SK-N-SH treated with all-trans-retinoic acid at 6 μM for 48 hours (cell line): ENCODE data around the gene IGF2BP1.

Experiments used
- ATAC-seq: fragments of 200-7000 bp; cut with Tn5 transposase; 3 replicates; pipeline ENCODE4 v1.9.1; 2020; ENCODE audit warnings: mild to moderate bottlenecking, moderate library complexity
- ARNTL ChIP-seq: fragments of 450-650 bp; formaldehyde crosslinking; IDR thresholded peaks from 2 replicates; pipeline ENCODE4 v1.5.0; 2020; ENCODE audit warnings: low read depth, mild to moderate bottlenecking, moderate library complexity, borderline replicate concordance
- BACH2 ChIP-seq: fragments of 250-450 bp; sonication (Bioruptor Pico); IDR thresholded peaks from 2 replicates; pipeline ENCODE4 v1.9.0; 2021; ENCODE audit warnings: mild to moderate bottlenecking, borderline replicate concordance
- CSDC2 ChIP-seq: fragments of 250-450 bp; sonication (Bioruptor Pico); IDR thresholded peaks from 2 replicates; pipeline ENCODE4 v1.5.0; 2020; ENCODE audit warnings: mild to moderate bottlenecking, moderate library complexity
- ESRRG ChIP-seq: fragments of 250-450 bp; sonication (Bioruptor Pico); IDR thresholded peaks from 2 replicates; pipeline ENCODE4 v1.6.1; 2021; ENCODE audit warnings: mild to moderate bottlenecking
- GLIS3 ChIP-seq: fragments of 250-450 bp; sonication (Bioruptor Pico); IDR thresholded peaks from 2 replicates; pipeline ENCODE4 v1.5.0; 2020; ENCODE audit warnings: mild to moderate bottlenecking, moderate library complexity
- ISL1 ChIP-seq: fragments of 250-450 bp; sonication (Bioruptor Pico); IDR thresholded peaks from 2 replicates; pipeline ENCODE4 v2.1.2; 2022; ENCODE audit warnings: mild to moderate bottlenecking, moderate library complexity
- OSR1 ChIP-seq: fragments of 250-450 bp; sonication (Bioruptor Pico); IDR thresholded peaks from 2 replicates; pipeline ENCODE4 v1.8.0; 2022; ENCODE audit warnings: moderate library complexity, mild to moderate bottlenecking, inconsistent platforms
- PPARA ChIP-seq: fragments of 250-450 bp; sonication (Bioruptor Pico); IDR thresholded peaks from 2 replicates; pipeline ENCODE4 v1.5.0; 2020; ENCODE audit warnings: mild to moderate bottlenecking, borderline replicate concordance
- RARB ChIP-seq: fragments of 250-450 bp; sonication (Bioruptor Pico); IDR thresholded peaks from 2 replicates; pipeline ENCODE4 v1.8.0; 2021; ENCODE audit warnings: mild to moderate bottlenecking, moderate library complexity
- TCF4 ChIP-seq: fragments of 250-450 bp; sonication (Bioruptor Pico); IDR thresholded peaks from 2 replicates; pipeline ENCODE4 v1.8.0; 2021; ENCODE audit warnings: mild to moderate bottlenecking, moderate library complexity, borderline replicate concordance
- TOX ChIP-seq: fragments of 250-450 bp; sonication (Bioruptor Pico); IDR thresholded peaks from 2 replicates; pipeline ENCODE4 v1.8.0; 2021; ENCODE audit warnings: mild to moderate bottlenecking, moderate library complexity, borderline replicate concordance
- ZC3H10 ChIP-seq: fragments of 250-450 bp; sonication (Bioruptor Pico); IDR thresholded peaks from 2 replicates; pipeline ENCODE4 v1.5.1; 2021; ENCODE audit warnings: mild to moderate bottlenecking, moderate library complexity
- ZFP3 ChIP-seq: fragments of 250-450 bp; sonication (Bioruptor Pico); IDR thresholded peaks from 2 replicates; pipeline ENCODE4 v1.5.0; 2020; ENCODE audit warnings: mild to moderate bottlenecking, moderate library complexity
- ZFP30 ChIP-seq: fragments of 450-650 bp; formaldehyde crosslinking; IDR thresholded peaks from 2 replicates; pipeline ENCODE4 v1.5.0; 2022; ENCODE audit warnings: mild to moderate bottlenecking, moderate library complexity
- ZNF565 ChIP-seq: fragments of 450-650 bp; formaldehyde crosslinking; conservative IDR thresholded peaks from 2 replicates; pipeline ENCODE4 v1.5.0; 2020; ENCODE audit warnings: low read depth, mild to moderate bottlenecking, moderate library complexity
- ZNF70 ChIP-seq: fragments of 450-650 bp; formaldehyde crosslinking; IDR thresholded peaks from 2 replicates; pipeline ENCODE4 v1.5.0; 2020; ENCODE audit warnings: mild to moderate bottlenecking, moderate library complexity
- ZNF8 ChIP-seq: fragments of 450-650 bp; formaldehyde crosslinking; IDR thresholded peaks from 2 replicates; pipeline ENCODE4 v1.5.0; 2020; ENCODE audit warnings: mild to moderate bottlenecking, moderate library complexity
- TF ChIP-seq, protein P1 (sequence below): fragments of 250-450 bp; sonication (Bioruptor Pico); IDR thresholded peaks from 2 replicates; pipeline ENCODE4 v1.8.0; 2020; ENCODE audit warnings: mild to moderate bottlenecking, moderate library complexity, borderline replicate concordance
- TF ChIP-seq, protein P2 (sequence below): fragments of 250-450 bp; sonication (Bioruptor Pico); IDR thresholded peaks from 2 replicates; pipeline ENCODE4 v1.8.0; 2021; ENCODE audit warnings: low read depth, mild to moderate bottlenecking, moderate library complexity, borderline replicate concordance
- TF ChIP-seq, protein P3 (sequence below): fragments of 250-450 bp; sonication (Bioruptor Pico); IDR thresholded peaks from 2 replicates; pipeline ENCODE4 v1.5.0; 2020; ENCODE audit warnings: mild to moderate bottlenecking, moderate library complexity
- TF ChIP-seq, protein P4 (sequence below): fragments of 250-450 bp; sonication (Bioruptor Pico); IDR thresholded peaks from 2 replicates; pipeline ENCODE4 v1.5.1; 2021; ENCODE audit warnings: mild to moderate bottlenecking, moderate library complexity
- TF ChIP-seq, protein P5 (sequence below): fragments of 250-450 bp; sonication (Bioruptor Pico); IDR thresholded peaks from 2 replicates; pipeline ENCODE4 v1.5.1; 2020; ENCODE audit warnings: low read depth, mild to moderate bottlenecking, moderate library complexity

The IGF2BP1 gene

DNA sequence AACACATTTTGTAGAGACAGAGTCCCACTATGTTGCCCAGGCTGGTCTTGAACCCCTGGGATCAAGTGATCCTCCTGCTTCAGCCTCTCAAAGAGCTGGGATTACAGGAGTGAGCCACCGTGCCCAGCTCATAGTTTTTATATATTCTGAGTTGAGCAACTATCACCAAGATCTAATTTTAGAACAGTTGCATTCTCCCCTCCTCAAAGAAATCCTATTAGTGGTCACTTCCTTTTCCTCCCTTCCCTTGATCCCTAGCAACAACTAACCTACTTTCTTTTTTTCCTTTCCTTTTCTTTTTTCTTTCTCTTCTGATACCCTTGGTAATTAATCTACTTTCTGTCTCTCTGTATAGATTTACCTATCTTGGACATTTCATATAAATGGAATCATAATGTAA lies 73.9 kb downstream of the IGF2BP1 start:
- TF ChIP-seq, protein P1, sequence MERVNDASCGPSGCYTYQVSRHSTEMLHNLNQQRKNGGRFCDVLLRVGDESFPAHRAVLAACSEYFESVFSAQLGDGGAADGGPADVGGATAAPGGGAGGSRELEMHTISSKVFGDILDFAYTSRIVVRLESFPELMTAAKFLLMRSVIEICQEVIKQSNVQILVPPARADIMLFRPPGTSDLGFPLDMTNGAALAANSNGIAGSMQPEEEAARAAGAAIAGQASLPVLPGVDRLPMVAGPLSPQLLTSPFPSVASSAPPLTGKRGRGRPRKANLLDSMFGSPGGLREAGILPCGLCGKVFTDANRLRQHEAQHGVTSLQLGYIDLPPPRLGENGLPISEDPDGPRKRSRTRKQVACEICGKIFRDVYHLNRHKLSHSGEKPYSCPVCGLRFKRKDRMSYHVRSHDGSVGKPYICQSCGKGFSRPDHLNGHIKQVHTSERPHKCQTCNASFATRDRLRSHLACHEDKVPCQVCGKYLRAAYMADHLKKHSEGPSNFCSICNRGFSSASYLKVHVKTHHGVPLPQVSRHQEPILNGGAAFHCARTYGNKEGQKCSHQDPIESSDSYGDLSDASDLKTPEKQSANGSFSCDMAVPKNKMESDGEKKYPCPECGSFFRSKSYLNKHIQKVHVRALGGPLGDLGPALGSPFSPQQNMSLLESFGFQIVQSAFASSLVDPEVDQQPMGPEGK, result no peak
- TF ChIP-seq ZNF8 (CRISPR knock-in tag) (no peak), TCF4 (CRISPR knock-in tag) (no peak), GLIS3 (CRISPR knock-in tag) (no peak), ISL1 (CRISPR knock-in tag) (no peak), RARB (CRISPR knock-in tag) (no peak), PPARA (no peak), OSR1 (CRISPR knock-in tag) (no peak), ARNTL (CRISPR knock-in tag) (no peak), ZNF70 (no peak), ZFP3 (no peak), BACH2 (CRISPR knock-in tag) (no peak), ESRRG (CRISPR knock-in tag) (no peak), CSDC2 (CRISPR knock-in tag) (no peak), ZNF565 (CRISPR knock-in tag) (no peak), ZC3H10 (CRISPR knock-in tag) (no peak)
- TF ChIP-seq, protein P2, sequence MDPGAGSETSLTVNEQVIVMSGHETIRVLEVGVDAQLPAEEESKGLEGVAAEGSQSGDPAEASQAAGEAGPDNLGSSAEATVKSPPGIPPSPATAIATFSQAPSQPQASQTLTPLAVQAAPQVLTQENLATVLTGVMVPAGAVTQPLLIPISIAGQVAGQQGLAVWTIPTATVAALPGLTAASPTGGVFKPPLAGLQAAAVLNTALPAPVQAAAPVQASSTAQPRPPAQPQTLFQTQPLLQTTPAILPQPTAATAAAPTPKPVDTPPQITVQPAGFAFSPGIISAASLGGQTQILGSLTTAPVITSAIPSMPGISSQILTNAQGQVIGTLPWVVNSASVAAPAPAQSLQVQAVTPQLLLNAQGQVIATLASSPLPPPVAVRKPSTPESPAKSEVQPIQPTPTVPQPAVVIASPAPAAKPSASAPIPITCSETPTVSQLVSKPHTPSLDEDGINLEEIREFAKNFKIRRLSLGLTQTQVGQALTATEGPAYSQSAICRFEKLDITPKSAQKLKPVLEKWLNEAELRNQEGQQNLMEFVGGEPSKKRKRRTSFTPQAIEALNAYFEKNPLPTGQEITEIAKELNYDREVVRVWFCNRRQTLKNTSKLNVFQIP, result no peak
- TF ChIP-seq, protein P3, sequence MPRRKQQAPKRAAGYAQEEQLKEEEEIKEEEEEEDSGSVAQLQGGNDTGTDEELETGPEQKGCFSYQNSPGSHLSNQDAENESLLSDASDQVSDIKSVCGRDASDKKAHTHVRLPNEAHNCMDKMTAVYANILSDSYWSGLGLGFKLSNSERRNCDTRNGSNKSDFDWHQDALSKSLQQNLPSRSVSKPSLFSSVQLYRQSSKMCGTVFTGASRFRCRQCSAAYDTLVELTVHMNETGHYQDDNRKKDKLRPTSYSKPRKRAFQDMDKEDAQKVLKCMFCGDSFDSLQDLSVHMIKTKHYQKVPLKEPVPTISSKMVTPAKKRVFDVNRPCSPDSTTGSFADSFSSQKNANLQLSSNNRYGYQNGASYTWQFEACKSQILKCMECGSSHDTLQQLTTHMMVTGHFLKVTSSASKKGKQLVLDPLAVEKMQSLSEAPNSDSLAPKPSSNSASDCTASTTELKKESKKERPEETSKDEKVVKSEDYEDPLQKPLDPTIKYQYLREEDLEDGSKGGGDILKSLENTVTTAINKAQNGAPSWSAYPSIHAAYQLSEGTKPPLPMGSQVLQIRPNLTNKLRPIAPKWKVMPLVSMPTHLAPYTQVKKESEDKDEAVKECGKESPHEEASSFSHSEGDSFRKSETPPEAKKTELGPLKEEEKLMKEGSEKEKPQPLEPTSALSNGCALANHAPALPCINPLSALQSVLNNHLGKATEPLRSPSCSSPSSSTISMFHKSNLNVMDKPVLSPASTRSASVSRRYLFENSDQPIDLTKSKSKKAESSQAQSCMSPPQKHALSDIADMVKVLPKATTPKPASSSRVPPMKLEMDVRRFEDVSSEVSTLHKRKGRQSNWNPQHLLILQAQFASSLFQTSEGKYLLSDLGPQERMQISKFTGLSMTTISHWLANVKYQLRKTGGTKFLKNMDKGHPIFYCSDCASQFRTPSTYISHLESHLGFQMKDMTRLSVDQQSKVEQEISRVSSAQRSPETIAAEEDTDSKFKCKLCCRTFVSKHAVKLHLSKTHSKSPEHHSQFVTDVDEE, result no peak
- TF ChIP-seq, protein P4, sequence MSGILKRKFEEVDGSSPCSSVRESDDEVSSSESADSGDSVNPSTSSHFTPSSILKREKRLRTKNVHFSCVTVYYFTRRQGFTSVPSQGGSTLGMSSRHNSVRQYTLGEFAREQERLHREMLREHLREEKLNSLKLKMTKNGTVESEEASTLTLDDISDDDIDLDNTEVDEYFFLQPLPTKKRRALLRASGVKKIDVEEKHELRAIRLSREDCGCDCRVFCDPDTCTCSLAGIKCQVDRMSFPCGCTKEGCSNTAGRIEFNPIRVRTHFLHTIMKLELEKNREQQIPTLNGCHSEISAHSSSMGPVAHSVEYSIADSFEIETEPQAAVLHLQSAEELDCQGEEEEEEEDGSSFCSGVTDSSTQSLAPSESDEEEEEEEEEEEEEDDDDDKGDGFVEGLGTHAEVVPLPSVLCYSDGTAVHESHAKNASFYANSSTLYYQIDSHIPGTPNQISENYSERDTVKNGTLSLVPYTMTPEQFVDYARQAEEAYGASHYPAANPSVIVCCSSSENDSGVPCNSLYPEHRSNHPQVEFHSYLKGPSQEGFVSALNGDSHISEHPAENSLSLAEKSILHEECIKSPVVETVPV (CRISPR knock-in tag), result no peak
- TF ChIP-seq, protein P5, sequence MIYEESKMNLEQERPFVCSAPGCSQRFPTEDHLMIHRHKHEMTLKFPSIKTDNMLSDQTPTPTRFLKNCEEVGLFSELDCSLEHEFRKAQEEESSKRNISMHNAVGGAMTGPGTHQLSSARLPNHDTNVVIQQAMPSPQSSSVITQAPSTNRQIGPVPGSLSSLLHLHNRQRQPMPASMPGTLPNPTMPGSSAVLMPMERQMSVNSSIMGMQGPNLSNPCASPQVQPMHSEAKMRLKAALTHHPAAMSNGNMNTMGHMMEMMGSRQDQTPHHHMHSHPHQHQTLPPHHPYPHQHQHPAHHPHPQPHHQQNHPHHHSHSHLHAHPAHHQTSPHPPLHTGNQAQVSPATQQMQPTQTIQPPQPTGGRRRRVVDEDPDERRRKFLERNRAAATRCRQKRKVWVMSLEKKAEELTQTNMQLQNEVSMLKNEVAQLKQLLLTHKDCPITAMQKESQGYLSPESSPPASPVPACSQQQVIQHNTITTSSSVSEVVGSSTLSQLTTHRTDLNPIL, result no peak
- no peak for ATAC-seq

DNA sequence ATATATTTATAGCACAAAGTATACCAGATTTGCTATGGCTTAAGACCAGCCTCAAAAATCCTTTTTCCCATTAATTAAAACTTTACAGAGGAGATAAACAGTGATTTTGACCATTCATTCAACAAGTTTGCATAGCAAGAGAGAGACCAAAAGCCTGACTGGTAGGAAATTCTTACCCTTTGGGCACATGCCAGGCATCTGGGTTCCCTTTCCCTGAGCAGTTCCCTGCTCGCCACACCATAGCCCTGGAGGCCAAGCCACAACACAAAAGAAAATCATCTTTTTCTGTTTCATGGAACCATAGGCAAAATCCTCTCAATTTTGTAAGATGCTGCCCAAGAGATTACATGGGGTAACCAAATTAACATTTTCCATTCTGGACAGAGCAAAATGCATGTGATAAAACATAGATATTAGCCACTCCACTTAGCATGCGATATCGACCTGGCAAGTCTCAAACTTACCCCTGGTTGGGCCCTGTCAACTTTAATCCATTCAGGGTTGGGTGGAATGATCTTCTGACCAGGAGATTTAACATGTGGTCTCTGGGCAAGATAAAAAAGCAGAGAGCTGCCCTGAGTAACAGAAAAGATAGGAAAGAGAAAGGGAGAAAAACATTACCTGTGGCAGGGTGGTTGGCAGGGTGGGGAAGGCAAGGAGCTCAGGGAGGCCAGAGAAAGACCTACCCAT lies 77.8 kb downstream of the IGF2BP1 start:
- no peak for ATAC-seq
- TF ChIP-seq ZFP3 (no peak), ISL1 (CRISPR knock-in tag) (no peak), ZNF565 (CRISPR knock-in tag) (no peak), TCF4 (CRISPR knock-in tag) (no peak), ZFP30 (no peak), PPARA (no peak), GLIS3 (CRISPR knock-in tag) (no peak), ZNF8 (CRISPR knock-in tag) (no peak), TOX (CRISPR knock-in tag) (no peak), OSR1 (CRISPR knock-in tag) (no peak)
- TF ChIP-seq, protein P4 (CRISPR knock-in tag), result no peak
- TF ChIP-seq, protein P2, result no peak
- TF ChIP-seq, protein P3, result no peak
- TF ChIP-seq, protein P5, result no peak
